GM18951 (cell line): Measurements from ENCODE around the gene TLX3.
"Not testable (repeated sequence)": the region's sequence is repeated elsewhere in the genome, so short reads cannot be mapped to it uniquely, and the experiment has no call there.

Experiments used
- POLR2A ChIP-seq: IDR thresholded peaks from 4 replicates; pipeline ENCODE4 v1.6.1; 2011; ENCODE audit warnings: mild to moderate bottlenecking; ENCODE audit not compliant: insufficient read length, insufficient read depth; ENCODE audit errors: extremely low read depth
- in situ Hi-C: fragments of 300-500 bp; cut with MboI; formaldehyde crosslinking; loops from one replicate; pipeline ENCODE4 v1.12.0; 2022; ENCODE audit warnings: low sequenced_read_pairs, mixed read lengths, inconsistent platforms; ENCODE audit not compliant: unreplicated experiment

Gene TLX3

GRCh38 chr5:171355302-171355724, 46.3 kb downstream of the TLX3 start:
- TF ChIP-seq POLR2A, result no peak
- in situ Hi-C loops, result no loop called here

DNA sequence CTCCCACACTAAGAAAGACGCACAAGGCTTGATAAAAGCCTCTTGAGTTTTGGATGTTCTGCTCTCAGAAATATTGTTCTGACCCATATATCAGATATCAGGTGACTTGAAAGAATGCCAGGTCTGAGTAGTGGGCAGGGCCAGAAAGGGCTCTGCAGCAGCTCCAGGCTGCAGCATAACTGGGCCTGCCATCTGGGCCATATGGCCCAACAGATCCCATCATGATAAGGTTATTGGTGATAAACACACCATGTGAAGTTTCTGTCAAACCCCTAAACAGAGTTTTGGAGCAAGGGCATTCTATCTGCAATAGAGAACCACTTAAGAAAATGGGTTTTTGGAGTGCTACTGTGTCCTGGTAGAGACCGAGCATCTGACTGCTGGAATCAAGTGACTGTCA, 48.8 kb downstream of the TLX3 start:
- no peak for TF ChIP-seq POLR2A
- in situ Hi-C loops, result no loop called here

DNA sequence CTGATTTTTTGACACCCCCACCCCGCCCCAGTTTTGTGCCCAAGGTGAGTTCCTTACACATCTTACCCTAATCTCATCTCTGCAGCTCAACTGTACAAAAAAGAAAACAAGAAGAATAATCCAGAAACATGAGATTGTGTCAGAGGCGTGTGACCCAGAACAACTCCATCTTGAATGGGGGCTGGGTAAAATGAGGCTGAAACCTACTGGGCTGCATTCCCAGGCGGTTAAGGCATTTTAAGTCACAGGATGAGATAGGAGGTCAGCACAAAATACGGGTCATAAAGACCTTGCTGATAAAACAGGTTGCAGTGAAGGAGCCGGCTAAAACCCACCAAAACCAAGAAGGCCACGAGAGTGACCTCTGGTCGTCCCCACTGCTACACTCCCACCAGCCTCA, 52.1 kb downstream of the TLX3 start:
- in situ Hi-C loops, result not testable (repeated sequence)
